ENCODE data around the gene ZBTB7A.

Gene ZBTB7A

DNA sequence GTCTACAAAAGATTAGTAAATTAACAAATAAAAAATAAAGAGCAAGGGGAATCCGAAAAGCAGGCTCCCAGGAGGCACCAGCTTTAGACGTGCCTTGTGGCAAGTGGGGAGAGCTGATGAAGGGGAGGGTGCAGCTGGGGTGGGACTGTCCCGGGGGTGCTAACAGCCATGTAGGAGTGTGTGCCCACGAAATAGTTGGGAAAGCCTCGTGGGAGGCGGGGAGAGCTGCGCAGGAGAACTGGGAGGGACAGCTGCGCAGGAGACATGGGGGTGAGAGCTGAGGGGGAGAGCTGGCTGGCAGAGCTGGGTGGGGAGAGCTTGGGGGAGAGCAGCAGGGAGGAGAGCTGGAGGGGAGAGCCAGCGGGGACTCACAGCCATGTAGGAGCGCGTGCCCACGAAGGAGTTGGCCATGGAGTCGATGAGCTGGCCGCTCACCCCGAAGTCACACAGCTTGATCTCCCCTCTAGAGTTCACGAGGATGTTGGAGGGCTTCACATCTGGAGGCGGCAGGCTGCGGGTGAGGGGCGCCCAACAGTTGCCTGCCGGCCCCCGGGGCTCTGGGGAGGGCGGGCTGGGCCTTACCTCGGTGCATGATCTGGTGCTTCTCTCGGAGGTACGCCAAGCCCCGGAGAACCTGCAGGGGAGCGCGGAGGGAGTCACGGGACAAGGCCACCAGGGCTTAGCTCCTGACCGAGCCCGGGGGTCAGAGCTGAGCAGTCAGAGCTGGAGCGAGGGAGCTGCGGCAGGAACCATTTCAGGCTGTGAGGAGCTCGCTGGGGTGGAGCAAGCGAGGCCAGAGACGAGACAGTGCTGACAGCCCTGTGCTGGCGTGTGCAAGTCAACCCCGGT is 34.2 kb upstream of the ZBTB7A start:
- TF ChIP-seq TAF1 (IDR thresholded peaks at IDR 0.05; ENCODE audit: low read depth) (no peak), TEAD4 (IDR thresholded peaks at IDR 0.05) (no peak), TCF12 (IDR thresholded peaks at IDR 0.05; ENCODE audit: low read depth) (no peak), CREB1 (IDR thresholded peaks at IDR 0.05; ENCODE audit: low read depth) (no peak)

DNA sequence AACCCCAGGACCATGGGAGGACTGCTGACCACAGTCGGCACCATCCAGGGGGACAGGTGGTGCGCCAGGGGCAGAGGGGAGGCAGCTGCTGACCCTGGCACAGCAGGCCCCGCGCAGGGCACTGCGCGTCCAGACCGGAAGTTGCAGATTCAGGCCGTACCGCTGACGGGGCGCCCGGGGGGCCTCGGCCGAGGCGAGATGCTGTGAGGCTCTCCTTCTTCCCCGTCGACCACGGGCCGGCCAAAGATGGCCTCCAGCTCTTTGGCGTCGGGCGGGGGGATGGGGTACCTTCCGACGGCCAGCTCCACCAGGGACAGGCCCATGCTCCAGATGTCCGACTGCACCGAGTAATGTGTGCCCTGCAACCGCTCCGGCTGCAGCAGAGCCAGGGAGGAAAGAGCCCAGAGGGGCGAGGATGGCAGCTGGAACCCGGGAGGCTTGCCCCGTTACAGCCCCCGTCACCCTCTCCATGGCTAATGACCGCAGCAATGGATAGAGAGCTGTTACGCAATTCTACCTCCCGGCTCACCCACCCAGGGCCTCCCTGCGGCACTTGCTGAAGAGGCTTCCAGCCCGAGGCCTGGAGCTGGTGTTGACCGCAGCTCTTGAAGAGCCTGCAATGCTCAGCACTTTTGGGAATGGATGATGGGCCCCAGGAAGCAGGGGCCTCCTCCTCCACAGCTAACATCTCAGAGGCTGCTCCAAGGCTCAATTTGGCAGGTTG is 32.5 kb upstream of the ZBTB7A start:
- TF ChIP-seq RAD21 (IDR thresholded peaks at IDR 0.05; ENCODE audit: low read depth) = no peak
- 0 out of 2 replicates have a peak, but pooled peaks have one; percentile 40 for TF ChIP-seq CEBPB (IDR thresholded peaks at IDR 0.05)

DNA sequence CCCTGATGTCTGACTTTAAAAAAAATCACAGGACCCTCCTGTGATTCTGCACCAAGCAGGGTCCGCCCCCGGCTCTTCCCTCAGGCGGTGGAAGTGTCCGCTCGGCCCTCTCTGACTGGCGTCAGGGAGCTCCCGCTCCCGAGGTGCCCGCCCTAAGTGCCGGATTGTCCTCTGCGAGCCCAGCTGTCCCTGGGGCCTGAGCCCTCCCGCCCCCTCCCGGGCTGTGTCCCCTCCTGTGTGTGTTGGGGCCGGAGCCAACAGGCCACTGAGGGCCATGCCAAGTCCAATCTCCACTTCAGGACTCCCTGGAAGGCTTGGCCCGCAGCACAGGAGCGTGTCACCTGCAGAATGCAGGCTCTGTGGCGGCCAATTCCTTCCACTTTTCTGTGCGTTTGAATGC is 31.8 kb upstream of the ZBTB7A start:
- TF ChIP-seq YY1 (IDR thresholded peaks at IDR 0.05; ENCODE audit: low read depth) (no peak), ZBTB7A (IDR thresholded peaks at IDR 0.05; ENCODE audit: low read depth) (no peak), TCF12 (IDR thresholded peaks at IDR 0.05; ENCODE audit: low read depth) (no peak), FOXM1 (IDR thresholded peaks at IDR 0.05; ENCODE audit: borderline replicate concordance, low read depth) (no peak), CREB1 (IDR thresholded peaks at IDR 0.05; ENCODE audit: low read depth) (no peak), EP300 (IDR thresholded peaks at IDR 0.05; ENCODE audit: borderline replicate concordance) (no peak), RAD21 (IDR thresholded peaks at IDR 0.05; ENCODE audit: low read depth) (no peak), TAF1 (IDR thresholded peaks at IDR 0.05; ENCODE audit: low read depth) (no peak), EGR1 (IDR thresholded peaks at IDR 0.05) (no peak), TEAD4 (IDR thresholded peaks at IDR 0.05) (no peak), CEBPB (IDR thresholded peaks at IDR 0.05) (no peak), NFIC (IDR thresholded peaks at IDR 0.05) (no peak)
- TF ChIP-seq, protein P1, sequence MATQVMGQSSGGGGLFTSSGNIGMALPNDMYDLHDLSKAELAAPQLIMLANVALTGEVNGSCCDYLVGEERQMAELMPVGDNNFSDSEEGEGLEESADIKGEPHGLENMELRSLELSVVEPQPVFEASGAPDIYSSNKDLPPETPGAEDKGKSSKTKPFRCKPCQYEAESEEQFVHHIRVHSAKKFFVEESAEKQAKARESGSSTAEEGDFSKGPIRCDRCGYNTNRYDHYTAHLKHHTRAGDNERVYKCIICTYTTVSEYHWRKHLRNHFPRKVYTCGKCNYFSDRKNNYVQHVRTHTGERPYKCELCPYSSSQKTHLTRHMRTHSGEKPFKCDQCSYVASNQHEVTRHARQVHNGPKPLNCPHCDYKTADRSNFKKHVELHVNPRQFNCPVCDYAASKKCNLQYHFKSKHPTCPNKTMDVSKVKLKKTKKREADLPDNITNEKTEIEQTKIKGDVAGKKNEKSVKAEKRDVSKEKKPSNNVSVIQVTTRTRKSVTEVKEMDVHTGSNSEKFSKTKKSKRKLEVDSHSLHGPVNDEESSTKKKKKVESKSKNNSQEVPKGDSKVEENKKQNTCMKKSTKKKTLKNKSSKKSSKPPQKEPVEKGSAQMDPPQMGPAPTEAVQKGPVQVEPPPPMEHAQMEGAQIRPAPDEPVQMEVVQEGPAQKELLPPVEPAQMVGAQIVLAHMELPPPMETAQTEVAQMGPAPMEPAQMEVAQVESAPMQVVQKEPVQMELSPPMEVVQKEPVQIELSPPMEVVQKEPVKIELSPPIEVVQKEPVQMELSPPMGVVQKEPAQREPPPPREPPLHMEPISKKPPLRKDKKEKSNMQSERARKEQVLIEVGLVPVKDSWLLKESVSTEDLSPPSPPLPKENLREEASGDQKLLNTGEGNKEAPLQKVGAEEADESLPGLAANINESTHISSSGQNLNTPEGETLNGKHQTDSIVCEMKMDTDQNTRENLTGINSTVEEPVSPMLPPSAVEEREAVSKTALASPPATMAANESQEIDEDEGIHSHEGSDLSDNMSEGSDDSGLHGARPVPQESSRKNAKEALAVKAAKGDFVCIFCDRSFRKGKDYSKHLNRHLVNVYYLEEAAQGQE (IDR thresholded peaks at IDR 0.05; ENCODE audit: low read depth) = no peak
- TF ChIP-seq, protein P2, sequence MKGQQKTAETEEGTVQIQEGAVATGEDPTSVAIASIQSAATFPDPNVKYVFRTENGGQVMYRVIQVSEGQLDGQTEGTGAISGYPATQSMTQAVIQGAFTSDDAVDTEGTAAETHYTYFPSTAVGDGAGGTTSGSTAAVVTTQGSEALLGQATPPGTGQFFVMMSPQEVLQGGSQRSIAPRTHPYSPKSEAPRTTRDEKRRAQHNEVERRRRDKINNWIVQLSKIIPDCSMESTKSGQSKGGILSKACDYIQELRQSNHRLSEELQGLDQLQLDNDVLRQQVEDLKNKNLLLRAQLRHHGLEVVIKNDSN (IDR thresholded peaks at IDR 0.05) = no peak
- TF ChIP-seq, protein P3, sequence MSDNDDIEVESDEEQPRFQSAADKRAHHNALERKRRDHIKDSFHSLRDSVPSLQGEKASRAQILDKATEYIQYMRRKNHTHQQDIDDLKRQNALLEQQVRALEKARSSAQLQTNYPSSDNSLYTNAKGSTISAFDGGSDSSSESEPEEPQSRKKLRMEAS (IDR thresholded peaks at IDR 0.05) = no peak

DNA sequence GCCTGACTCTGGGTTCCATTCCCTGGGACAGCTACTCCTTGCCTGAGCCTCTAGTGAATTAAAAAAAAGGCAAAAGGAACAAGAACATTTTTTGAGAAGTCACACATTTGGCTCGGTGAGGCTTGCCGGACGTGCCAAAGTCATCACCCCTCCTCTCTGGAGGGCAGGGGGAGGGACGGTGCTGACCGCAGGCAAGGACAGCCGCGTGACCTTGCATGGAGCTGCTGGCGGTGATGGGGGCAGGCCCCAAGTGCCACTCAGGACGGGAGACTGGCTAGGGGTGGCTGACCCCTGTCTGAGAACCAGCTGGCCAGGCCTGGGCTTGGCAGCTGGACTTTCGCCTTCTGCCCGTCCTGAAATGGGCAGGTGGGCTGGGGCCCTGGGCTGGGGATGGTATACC is 30.8 kb upstream of the ZBTB7A start:
- TF ChIP-seq EP300 (IDR thresholded peaks at IDR 0.05; ENCODE audit: borderline replicate concordance) = no peak
- TF ChIP-seq CEBPB (IDR thresholded peaks at IDR 0.05) = no peak
- no peak for TF ChIP-seq NFIC (IDR thresholded peaks at IDR 0.05)
- no peak for TF ChIP-seq YY1 (IDR thresholded peaks at IDR 0.05; ENCODE audit: low read depth)
- TF ChIP-seq TCF12 (IDR thresholded peaks at IDR 0.05; ENCODE audit: low read depth) = no peak
- TF ChIP-seq FOXM1 (IDR thresholded peaks at IDR 0.05; ENCODE audit: borderline replicate concordance, low read depth) = no peak
- no peak for TF ChIP-seq TEAD4 (IDR thresholded peaks at IDR 0.05)
- no peak for TF ChIP-seq TAF1 (IDR thresholded peaks at IDR 0.05; ENCODE audit: low read depth)
- TF ChIP-seq EGR1 (IDR thresholded peaks at IDR 0.05) = no peak
- TF ChIP-seq, protein P1 (IDR thresholded peaks at IDR 0.05; ENCODE audit: low read depth) = no peak
- TF ChIP-seq CREB1 (IDR thresholded peaks at IDR 0.05; ENCODE audit: low read depth) = no peak
- TF ChIP-seq, protein P3 (IDR thresholded peaks at IDR 0.05) = no peak
- TF ChIP-seq, protein P2 (IDR thresholded peaks at IDR 0.05) = no peak
- TF ChIP-seq ZBTB7A (IDR thresholded peaks at IDR 0.05; ENCODE audit: low read depth) = no peak
- no peak for TF ChIP-seq RAD21 (IDR thresholded peaks at IDR 0.05; ENCODE audit: low read depth)

DNA sequence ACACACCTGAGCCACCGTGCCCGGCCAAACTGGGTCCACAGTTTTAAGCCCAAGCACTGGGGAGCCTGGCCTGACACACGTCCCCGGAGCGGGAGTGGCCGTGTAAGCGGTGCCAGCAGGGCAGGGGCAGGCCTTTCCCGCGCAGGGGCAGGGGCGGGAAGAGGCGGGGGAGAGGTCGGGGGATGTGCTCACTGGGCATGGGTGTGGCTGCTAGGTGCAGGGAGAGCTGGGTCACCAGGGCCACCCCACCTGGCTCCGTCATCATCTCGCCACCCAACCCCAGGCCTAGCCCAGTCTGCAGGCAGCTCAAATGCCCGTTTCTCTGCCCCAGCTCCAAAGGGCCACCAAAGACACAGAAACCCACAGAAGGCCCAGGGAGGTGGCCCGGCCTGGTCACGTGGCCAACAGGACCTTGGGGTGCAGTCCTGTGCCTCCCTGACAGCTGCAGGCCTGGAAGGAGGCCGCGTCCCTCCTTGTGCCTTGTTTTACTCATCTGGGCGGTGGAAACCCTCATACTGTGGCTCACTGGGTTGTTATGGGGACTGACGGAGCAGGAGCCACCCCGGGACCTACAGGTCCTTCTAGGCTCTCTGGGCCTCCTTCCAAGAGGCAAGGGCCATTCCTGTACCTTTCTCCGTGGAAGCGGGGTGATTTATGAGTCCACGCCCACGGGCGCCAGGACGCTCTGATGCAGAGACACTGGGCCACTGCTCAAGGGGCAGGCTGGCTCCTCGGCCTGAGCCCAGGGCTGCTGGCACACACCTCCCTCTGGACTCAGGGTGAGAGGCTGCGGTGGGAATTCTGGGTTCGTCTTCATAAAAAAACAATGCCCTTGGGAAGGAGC is 29.6 kb upstream of the ZBTB7A start:
- no peak for TF ChIP-seq TAF1 (IDR thresholded peaks at IDR 0.05; ENCODE audit: low read depth)
